SJCRH30 (cell line): ENCODE data around the gene CCDC167. TPM values are rescaled to one million over a fixed set of nuclear protein-coding genes. Genes with fewer than 3 reads are reported as not detected.
"Not testable (repeated sequence)": the region's sequence is repeated elsewhere in the genome, so short reads cannot be mapped to it uniquely, and the experiment has no call there.

Experiments
- DNase-seq, 2 experiments: peaks; one replicate each; pipeline ENCODE4 v3.0.0-alpha.2; 2015 to 2020
- H3K27ac ChIP-seq: fragments of 250-450 bp; sonication (Bioruptor Pico); 2 replicates; pipeline ENCODE4 v1.5.1; 2020; ENCODE audit warnings: mild to moderate bottlenecking, moderate library complexity
- H3K27me3 ChIP-seq: fragments of 250-450 bp; sonication (Bioruptor Pico); 2 replicates; pipeline ENCODE4 v1.5.1; 2020; ENCODE audit warnings: mild to moderate bottlenecking, moderate library complexity
- H3K36me3 ChIP-seq: fragments of 250-450 bp; sonication (Bioruptor Pico); 2 replicates; pipeline ENCODE4 v1.5.1; 2020; ENCODE audit warnings: mild to moderate bottlenecking, moderate library complexity
- H3K4me1 ChIP-seq: fragments of 250-450 bp; sonication (Bioruptor Pico); 2 replicates; pipeline ENCODE4 v1.5.1; 2020; ENCODE audit warnings: mild to moderate bottlenecking, moderate library complexity
- H3K4me3 ChIP-seq: fragments of 250-450 bp; sonication (Bioruptor Pico); 2 replicates; pipeline ENCODE4 v1.5.1; 2020; ENCODE audit warnings: mild to moderate bottlenecking, moderate library complexity
- H3K9me3 ChIP-seq: fragments of 250-450 bp; sonication (Bioruptor Pico); replicated peaks from 2 replicates; pipeline ENCODE4 v1.5.1; 2020; ENCODE audit warnings: mild to moderate bottlenecking, moderate library complexity
- total RNA-seq: library from RNA; depleted of rRNA; stranded (reverse); fragments of >200 nt; shearing (Covaris generic); gene quantifications from 2 replicates; pipeline ENCODE4 v1.2.3, GENCODE V29; 2014

CCDC167 gene
- total RNA-seq, 1 experiment from 2014 or later: 29.0 TPM

- Histone ChIP-seq H3K4me1 (peaks cover 32% of the 10 kb centered on the region), H3K27ac (peak overlapping the region; percentile 62), H3K36me3 (peaks cover 28% of the 10 kb centered on the region), H3K9me3 (no peaks in the 10 kb centered on the region; the same call in 1 of the 2 replicates), H3K27me3 (no peaks in the 10 kb centered on the region), H3K4me3 (no peak overlapping the region)
- peak; percentile 64 to 70 for DNase-seq
These were observed 38.9 kb downstream of the CCDC167 start for GRCh38 chr6:37460805-37461204.

- H3K36me3 ChIP-seq: peaks cover 30% of the 10 kb centered on the region
These were observed 39.5 kb downstream of the CCDC167 start for GRCh38 chr6:37459981-37460800.

GRCh38 chr6:37456816-37457560 is 42.7 kb downstream of the CCDC167 start:
- DNase-seq: no peak
- H3K27me3 ChIP-seq: no peaks in the 10 kb centered on the region
- H3K27ac ChIP-seq: no peak overlapping the region
- H3K4me1 ChIP-seq: peaks cover 30% of the 10 kb centered on the region
- H3K9me3 ChIP-seq: no peaks in the 10 kb centered on the region
- no peak overlapping the region for H3K4me3 ChIP-seq
- H3K36me3 ChIP-seq: peaks cover 24% of the 10 kb centered on the region

More at GRCh38 chr6:37459981-37460800, 39.5 kb downstream of the CCDC167 start:
- H3K27ac ChIP-seq: peak overlapping the region; percentile 62
- H3K27me3 ChIP-seq: no peaks in the 10 kb centered on the region
- no peaks in the 10 kb centered on the region for H3K9me3 ChIP-seq
- H3K4me3 ChIP-seq: no peak overlapping the region
- peak; percentile 97 to 99 for DNase-seq
- peaks cover 32% of the 10 kb centered on the region for H3K4me1 ChIP-seq

- H3K4me1 ChIP-seq: peaks cover 21% of the 10 kb centered on the region
- DNase-seq: no peak
- H3K27ac ChIP-seq: no peak overlapping the region
- H3K27me3 ChIP-seq: no peaks in the 10 kb centered on the region
- no peak overlapping the region for H3K4me3 ChIP-seq
- H3K36me3 ChIP-seq: peaks cover 22% of the 10 kb centered on the region
- no peaks in the 10 kb centered on the region for H3K9me3 ChIP-seq
These were observed 43.6 kb downstream of the CCDC167 start for GRCh38 chr6:37456126-37456525.

GRCh38 chr6:37454420-37455140 is 45.1 kb downstream of the CCDC167 start:
- Histone ChIP-seq H3K27ac (no peak overlapping the region), H3K27me3 (no peaks in the 10 kb centered on the region), H3K9me3 (no peaks in the 10 kb centered on the region), H3K36me3 (peaks cover 26% of the 10 kb centered on the region), H3K4me3 (no peak overlapping the region), H3K4me1 (peaks cover 10% of the 10 kb centered on the region)
- DNase-seq: no peak

- no peak for DNase-seq
- H3K36me3 ChIP-seq: peaks cover 22% of the 10 kb centered on the region
These were observed 47.2 kb downstream of the CCDC167 start for GRCh38 chr6:37452522-37452921.

GRCh38 chr6:37451441-37452193 is 48.1 kb downstream of the CCDC167 start:
- no peaks in the 10 kb centered on the region for H3K4me1 ChIP-seq
- H3K27me3 ChIP-seq: no peaks in the 10 kb centered on the region
- H3K4me3 ChIP-seq: no peak overlapping the region
- H3K36me3 ChIP-seq: peaks cover 26% of the 10 kb centered on the region
- H3K9me3 ChIP-seq: no peaks in the 10 kb centered on the region
- H3K27ac ChIP-seq: no peak overlapping the region
- no peak for DNase-seq

More at GRCh38 chr6:37452522-37452921, 47.2 kb downstream of the CCDC167 start:
- Histone ChIP-seq H3K4me3 (no peak overlapping the region), H3K27me3 (no peaks in the 10 kb centered on the region), H3K4me1 (no peaks in the 10 kb centered on the region), H3K9me3 (no peaks in the 10 kb centered on the region), H3K27ac (no peak overlapping the region)

- no peaks in the 10 kb centered on the region for H3K4me1 ChIP-seq
- DNase-seq: no peak
- no peak overlapping the region for H3K4me3 ChIP-seq
- peaks cover 23% of the 10 kb centered on the region for H3K36me3 ChIP-seq
- no peaks in the 10 kb centered on the region for H3K27me3 ChIP-seq
- H3K9me3 ChIP-seq: no peaks in the 10 kb centered on the region
- no peak overlapping the region for H3K27ac ChIP-seq
These were observed 49.7 kb downstream of the CCDC167 start for GRCh38 chr6:37449984-37450383.

GRCh38 chr6:37443216-37443542 is 56.5 kb downstream of the CCDC167 start:
- peaks cover 19% of the 10 kb centered on the region for H3K36me3 ChIP-seq
- H3K4me1 ChIP-seq, H3K4me3 ChIP-seq, H3K27ac ChIP-seq, H3K9me3 ChIP-seq, DNase-seq, H3K27me3 ChIP-seq: not testable (repeated sequence)

- no peak overlapping the region for H3K4me3 ChIP-seq
- H3K4me1 ChIP-seq: no peaks in the 10 kb centered on the region
- DNase-seq: no peak
- H3K36me3 ChIP-seq: peaks cover 19% of the 10 kb centered on the region
- no peaks in the 10 kb centered on the region for H3K9me3 ChIP-seq
- no peaks in the 10 kb centered on the region for H3K27me3 ChIP-seq
- no peak overlapping the region for H3K27ac ChIP-seq
These were observed 57.1 kb downstream of the CCDC167 start for GRCh38 chr6:37442416-37443215.

GRCh38 chr6:37441651-37442050 is 58.0 kb downstream of the CCDC167 start:
- Histone ChIP-seq H3K27ac (no peak overlapping the region), H3K4me1 (no peaks in the 10 kb centered on the region), H3K4me3 (no peak overlapping the region), H3K36me3 (peaks cover 14% of the 10 kb centered on the region), H3K9me3 (no peaks in the 10 kb centered on the region), H3K27me3 (no peaks in the 10 kb centered on the region)
- no peak for DNase-seq

- H3K4me1 ChIP-seq: no peaks in the 10 kb centered on the region
- no peak overlapping the region for H3K27ac ChIP-seq
- H3K9me3 ChIP-seq: no peaks in the 10 kb centered on the region
- no peak for DNase-seq
- no peak overlapping the region for H3K4me3 ChIP-seq
- H3K36me3 ChIP-seq: peaks cover 8% of the 10 kb centered on the region
- H3K27me3 ChIP-seq: no peaks in the 10 kb centered on the region
These were observed 60.8 kb downstream of the CCDC167 start for GRCh38 chr6:37438930-37439329.

- Histone ChIP-seq H3K27me3 (no peaks in the 10 kb centered on the region), H3K27ac (no peak overlapping the region), H3K36me3 (peaks cover 4% of the 10 kb centered on the region; the same call in 1 of the 2 replicates), H3K9me3 (no peaks in the 10 kb centered on the region), H3K4me1 (peaks cover 5% of the 10 kb centered on the region), H3K4me3 (no peak overlapping the region)
- DNase-seq: no peak
These were observed 63.9 kb downstream of the CCDC167 start for GRCh38 chr6:37435816-37436215.

- Histone ChIP-seq H3K27me3 (no peaks in the 10 kb centered on the region), H3K4me3 (no peak overlapping the region), H3K4me1 (peaks cover 5% of the 10 kb centered on the region), H3K9me3 (no peaks in the 10 kb centered on the region), H3K27ac (no peak overlapping the region), H3K36me3 (peaks cover 4% of the 10 kb centered on the region; the same call in 1 of the 2 replicates)
- no peak for DNase-seq
These were observed 64.3 kb downstream of the CCDC167 start for GRCh38 chr6:37435373-37435772.
